ENCODE measurements around the gene VPS41.

VPS41 gene

DNA sequence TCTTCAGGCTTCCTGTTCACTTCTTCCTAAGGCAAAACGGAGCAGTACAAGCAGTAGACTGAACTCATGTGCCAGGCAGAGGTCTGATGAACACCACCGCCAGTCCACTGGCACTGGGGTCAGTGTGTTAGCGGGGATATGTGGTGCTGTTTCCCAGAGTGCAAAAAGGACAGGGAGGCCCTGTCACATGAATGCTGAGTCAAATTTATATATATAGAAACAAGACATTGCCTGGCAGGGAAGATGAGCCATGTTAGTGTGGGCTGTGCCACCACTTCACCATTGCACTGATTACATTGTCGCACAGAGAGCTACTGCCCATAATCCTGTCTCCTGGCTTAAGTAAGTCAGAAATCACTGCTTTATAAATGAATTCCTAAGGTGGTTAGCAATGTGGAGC lies 155.6 kb downstream of the VPS41 start:
- H3K27me3 ChIP-seq (ENCODE audit: control insufficient read depth, insufficient read depth, low read length, poor library complexity, severe bottlenecking) = no peaks in the 10 kb centered on the region
- 92 to 95% methylated on average over 4 of the region's 4 CpGs for WGBS, 2 experiments
- peaks cover 12% of the 10 kb centered on the region for H3K36me3 ChIP-seq (ENCODE audit: control insufficient read depth, insufficient read depth, low read length)
- no peak overlapping the region for H3K4me3 ChIP-seq (ENCODE audit: insufficient read depth, low read depth, low read length)
- no peak overlapping the region for H3K27ac ChIP-seq (ENCODE audit: insufficient read depth, low read depth, low read length, poor library complexity, severe bottlenecking)
- H3K9me3 ChIP-seq (ENCODE audit: control insufficient read depth, low read length) = no peaks in the 10 kb centered on the region
- H3K4me1 ChIP-seq (ENCODE audit: control insufficient read depth, insufficient read depth, low read length) = no peaks in the 10 kb centered on the region

GRCh38 chr7:38751416-38751815 lies 157.6 kb downstream of the VPS41 start:
- no peaks in the 10 kb centered on the region for H3K9me3 ChIP-seq (ENCODE audit: control insufficient read depth, low read length)
- H3K4me3 ChIP-seq (ENCODE audit: insufficient read depth, low read depth, low read length) = no peak overlapping the region
- no CpG with 5 or more reads among the region's 1 CpG for WGBS, 2 experiments
- H3K27me3 ChIP-seq (ENCODE audit: control insufficient read depth, insufficient read depth, low read length, poor library complexity, severe bottlenecking) = no peaks in the 10 kb centered on the region
- no peaks in the 10 kb centered on the region for H3K4me1 ChIP-seq (ENCODE audit: control insufficient read depth, insufficient read depth, low read length)
- H3K27ac ChIP-seq (ENCODE audit: insufficient read depth, low read depth, low read length, poor library complexity, severe bottlenecking) = no peak overlapping the region
- H3K36me3 ChIP-seq (ENCODE audit: control insufficient read depth, insufficient read depth, low read length) = peaks cover 12% of the 10 kb centered on the region

GRCh38 chr7:38748056-38748610 lies 160.9 kb downstream of the VPS41 start:
- WGBS, 2 experiments = 98% methylated on average over 4 to 12 of the region's 12 CpGs
- peaks cover 12% of the 10 kb centered on the region for H3K36me3 ChIP-seq (ENCODE audit: control insufficient read depth, insufficient read depth, low read length)

GRCh38 chr7:38746438-38746837 lies 162.6 kb downstream of the VPS41 start:
- H3K9me3 ChIP-seq (ENCODE audit: control insufficient read depth, low read length) = no peaks in the 10 kb centered on the region
- H3K27ac ChIP-seq (ENCODE audit: insufficient read depth, low read depth, low read length, poor library complexity, severe bottlenecking) = no peak overlapping the region
- 91 to 95% methylated on average over 7 of the region's 7 CpGs for WGBS, 2 experiments
- no peak overlapping the region for H3K4me3 ChIP-seq (ENCODE audit: insufficient read depth, low read depth, low read length)
- H3K36me3 ChIP-seq (ENCODE audit: control insufficient read depth, insufficient read depth, low read length) = peaks cover 5% of the 10 kb centered on the region
- H3K4me1 ChIP-seq (ENCODE audit: control insufficient read depth, insufficient read depth, low read length) = no peaks in the 10 kb centered on the region
- H3K27me3 ChIP-seq (ENCODE audit: control insufficient read depth, insufficient read depth, low read length, poor library complexity, severe bottlenecking) = no peaks in the 10 kb centered on the region

More at GRCh38 chr7:38748056-38748610, 160.9 kb downstream of the VPS41 start:
- Histone ChIP-seq H3K9me3 (ENCODE audit: control insufficient read depth, low read length) (no peaks in the 10 kb centered on the region), H3K27me3 (ENCODE audit: control insufficient read depth, insufficient read depth, low read length, poor library complexity, severe bottlenecking) (no peaks in the 10 kb centered on the region), H3K4me3 (ENCODE audit: insufficient read depth, low read depth, low read length) (no peak overlapping the region), H3K4me1 (ENCODE audit: control insufficient read depth, insufficient read depth, low read length) (no peaks in the 10 kb centered on the region), H3K27ac (ENCODE audit: insufficient read depth, low read depth, low read length, poor library complexity, severe bottlenecking) (no peak overlapping the region)

DNA sequence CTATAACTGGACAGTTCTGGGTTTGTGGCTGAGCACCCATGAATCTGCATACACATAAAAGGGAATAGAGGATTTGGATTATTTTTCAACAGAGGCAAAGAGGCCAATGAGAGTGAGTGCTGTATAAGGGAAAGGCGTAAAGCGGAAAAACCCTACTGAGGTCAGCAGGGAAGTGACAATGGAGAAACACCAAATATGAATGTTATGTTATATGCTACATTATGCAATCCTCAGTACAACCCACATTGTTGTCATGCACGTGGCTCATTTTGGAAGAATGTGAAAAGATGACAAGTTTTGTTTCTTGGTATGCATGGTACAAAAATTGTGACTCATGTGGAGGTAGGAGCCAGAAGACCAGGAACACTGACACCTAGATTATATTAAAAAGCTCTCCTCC lies 164.2 kb downstream of the VPS41 start:
- H3K9me3 ChIP-seq (ENCODE audit: control insufficient read depth, low read length) = no peaks in the 10 kb centered on the region
- no peaks in the 10 kb centered on the region for H3K4me1 ChIP-seq (ENCODE audit: control insufficient read depth, insufficient read depth, low read length)
- H3K36me3 ChIP-seq (ENCODE audit: control insufficient read depth, insufficient read depth, low read length) = no peaks in the 10 kb centered on the region
- no peak overlapping the region for H3K4me3 ChIP-seq (ENCODE audit: insufficient read depth, low read depth, low read length)
- no peak overlapping the region for H3K27ac ChIP-seq (ENCODE audit: insufficient read depth, low read depth, low read length, poor library complexity, severe bottlenecking)
- WGBS, 2 experiments = 89 to 93% methylated on average over 3 of the region's 3 CpGs
- H3K27me3 ChIP-seq (ENCODE audit: control insufficient read depth, insufficient read depth, low read length, poor library complexity, severe bottlenecking) = no peaks in the 10 kb centered on the region

DNA sequence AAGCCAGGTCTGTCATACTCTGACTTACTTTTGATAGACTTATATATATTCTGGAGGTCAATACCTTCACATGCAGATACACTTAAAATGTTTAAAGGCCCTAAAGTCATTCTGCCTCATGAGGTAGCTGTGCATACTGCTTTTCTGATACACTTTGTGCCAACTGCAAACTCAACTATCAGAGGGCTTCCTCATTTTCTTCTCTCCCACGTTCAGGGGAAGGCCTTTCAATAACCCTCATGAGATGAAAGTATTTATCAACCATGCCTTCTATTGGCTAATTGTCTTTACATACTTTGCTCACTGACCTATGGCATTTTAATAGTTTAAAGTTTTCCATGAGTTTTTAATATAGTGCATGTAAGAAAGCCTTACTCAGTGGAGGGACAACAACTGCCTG lies 165.1 kb downstream of the VPS41 start:
- no peaks in the 10 kb centered on the region for H3K36me3 ChIP-seq (ENCODE audit: control insufficient read depth, insufficient read depth, low read length)
- no peaks in the 10 kb centered on the region for H3K4me1 ChIP-seq (ENCODE audit: control insufficient read depth, insufficient read depth, low read length)
- H3K9me3 ChIP-seq (ENCODE audit: control insufficient read depth, low read length) = no peaks in the 10 kb centered on the region
- WGBS, 2 experiments = 91 to 96% methylated on average over 1 of the region's 1 CpG
- H3K4me3 ChIP-seq (ENCODE audit: insufficient read depth, low read depth, low read length) = no peak overlapping the region
- H3K27ac ChIP-seq (ENCODE audit: insufficient read depth, low read depth, low read length, poor library complexity, severe bottlenecking) = no peak overlapping the region
- H3K27me3 ChIP-seq (ENCODE audit: control insufficient read depth, insufficient read depth, low read length, poor library complexity, severe bottlenecking) = no peaks in the 10 kb centered on the region

GRCh38 chr7:38740041-38740440 lies 168.9 kb downstream of the VPS41 start:
- Histone ChIP-seq H3K4me3 (ENCODE audit: insufficient read depth, low read depth, low read length) (no peak overlapping the region), H3K4me1 (ENCODE audit: control insufficient read depth, insufficient read depth, low read length) (no peaks in the 10 kb centered on the region), H3K27me3 (ENCODE audit: control insufficient read depth, insufficient read depth, low read length, poor library complexity, severe bottlenecking) (no peaks in the 10 kb centered on the region), H3K27ac (ENCODE audit: insufficient read depth, low read depth, low read length, poor library complexity, severe bottlenecking) (no peak overlapping the region), H3K9me3 (ENCODE audit: control insufficient read depth, low read length) (no peaks in the 10 kb centered on the region), H3K36me3 (ENCODE audit: control insufficient read depth, insufficient read depth, low read length) (no peaks in the 10 kb centered on the region)
- WGBS, 2 experiments = 93 to 95% methylated on average over 4 of the region's 4 CpGs

- no peaks in the 10 kb centered on the region for H3K9me3 ChIP-seq (ENCODE audit: control insufficient read depth, low read length)
- WGBS, 2 experiments = 94 to 98% methylated on average over 3 of the region's 4 CpGs
- no peaks in the 10 kb centered on the region for H3K4me1 ChIP-seq (ENCODE audit: control insufficient read depth, insufficient read depth, low read length)
- H3K4me3 ChIP-seq (ENCODE audit: insufficient read depth, low read depth, low read length) = no peak overlapping the region
- no peaks in the 10 kb centered on the region for H3K27me3 ChIP-seq (ENCODE audit: control insufficient read depth, insufficient read depth, low read length, poor library complexity, severe bottlenecking)
- no peaks in the 10 kb centered on the region for H3K36me3 ChIP-seq (ENCODE audit: control insufficient read depth, insufficient read depth, low read length)
- H3K27ac ChIP-seq (ENCODE audit: insufficient read depth, low read depth, low read length, poor library complexity, severe bottlenecking) = no peak overlapping the region
Measured at GRCh38 chr7:38736138-38736537, 172.9 kb downstream of the VPS41 start.

GRCh38 chr7:38731215-38731614 lies 177.8 kb downstream of the VPS41 start:
- H3K27ac ChIP-seq (ENCODE audit: insufficient read depth, low read depth, low read length, poor library complexity, severe bottlenecking) = no peak overlapping the region
- H3K27me3 ChIP-seq (ENCODE audit: control insufficient read depth, insufficient read depth, low read length, poor library complexity, severe bottlenecking) = no peaks in the 10 kb centered on the region
- WGBS, 2 experiments = 94 to 98% methylated on average over 2 of the region's 2 CpGs
- no peaks in the 10 kb centered on the region for H3K9me3 ChIP-seq (ENCODE audit: control insufficient read depth, low read length)
- no peak overlapping the region for H3K4me3 ChIP-seq (ENCODE audit: insufficient read depth, low read depth, low read length)
- no peaks in the 10 kb centered on the region for H3K4me1 ChIP-seq (ENCODE audit: control insufficient read depth, insufficient read depth, low read length)
- no peaks in the 10 kb centered on the region for H3K36me3 ChIP-seq (ENCODE audit: control insufficient read depth, insufficient read depth, low read length)

- 85 to 91% methylated on average over 2 of the region's 3 CpGs for WGBS, 2 experiments
- no peaks in the 10 kb centered on the region for H3K9me3 ChIP-seq (ENCODE audit: control insufficient read depth, low read length)
- no peaks in the 10 kb centered on the region for H3K27me3 ChIP-seq (ENCODE audit: control insufficient read depth, insufficient read depth, low read length, poor library complexity, severe bottlenecking)
Measured at GRCh38 chr7:38728145-38728544, 180.8 kb downstream of the VPS41 start.

More at GRCh38 chr7:38728145-38728544, 180.8 kb downstream of the VPS41 start:
- H3K4me3 ChIP-seq (ENCODE audit: insufficient read depth, low read depth, low read length) = no peak overlapping the region
- no peak overlapping the region for H3K27ac ChIP-seq (ENCODE audit: insufficient read depth, low read depth, low read length, poor library complexity, severe bottlenecking)
- peaks cover 8% of the 10 kb centered on the region for H3K36me3 ChIP-seq (ENCODE audit: control insufficient read depth, insufficient read depth, low read length)
- no peaks in the 10 kb centered on the region for H3K4me1 ChIP-seq (ENCODE audit: control insufficient read depth, insufficient read depth, low read length)

Measured in ectodermal cell (in vitro differentiated cells).